GM18907 (cell line): ENCODE data around the gene GCSH.
A peak's percentile ranks its signal among the peaks of the same experiment; 100 is the strongest.
"Not testable (repeated sequence)": the region's sequence is repeated elsewhere in the genome, so short reads cannot be mapped to it uniquely, and the experiment has no call there.

ENCODE experiments used
- ATAC-seq: cut with Tn5 transposase; IDR thresholded peaks from one replicate; pipeline ENCODE4 v1.9.1; 2021; ENCODE audit warnings: mild to moderate bottlenecking, moderate library complexity; ENCODE audit not compliant: unreplicated experiment

GCSH gene

GRCh38 chr16:81095953-81096714, at the start of gene GCSH:
GCSH (minus strand) TSS chr16:81096395; CDS start chr16:81096278, 117 bp downstream.
- ATAC-seq = peak; percentile 98

GRCh38 chr16:81143921-81144471, 47.8 kb upstream of the GCSH start:
- ATAC-seq = no peak

- ATAC-seq = no peak
Observed at GRCh38 chr16:81142864-81143263, 46.7 kb upstream of the GCSH start.

- no peak for ATAC-seq
Observed at GRCh38 chr16:81140930-81141780, 45.0 kb upstream of the GCSH start.

- no peak for ATAC-seq
Observed at GRCh38 chr16:81138831-81139557, 42.8 kb upstream of the GCSH start.

DNA sequence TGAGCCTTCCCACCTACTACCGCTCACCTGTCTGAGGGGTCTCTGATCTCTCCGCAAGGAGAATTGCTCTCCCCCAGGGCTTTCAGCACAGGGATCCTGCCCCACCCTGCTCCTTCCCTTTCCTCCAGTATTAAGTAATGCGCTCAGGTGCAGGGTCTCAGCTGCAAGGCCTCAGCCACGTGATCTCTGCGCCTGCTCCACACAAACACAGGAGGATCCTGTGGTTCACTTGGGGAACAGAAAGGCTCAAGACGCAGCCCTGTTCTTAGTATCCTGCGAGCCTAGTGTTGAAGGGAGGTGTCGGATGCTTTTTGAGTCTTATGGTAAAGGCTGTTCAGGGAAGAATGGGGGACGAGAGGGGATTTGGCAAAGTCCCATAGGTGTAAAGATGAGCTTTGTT, 41.6 kb upstream of the GCSH start:
- ATAC-seq = no peak

GRCh38 chr16:81136390-81137335, 40.5 kb upstream of the GCSH start:
- no peak for ATAC-seq

- no peak for ATAC-seq
Observed at GRCh38 chr16:81130126-81130525, 33.9 kb upstream of the GCSH start.

- ATAC-seq = no peak
Observed at GRCh38 chr16:81128726-81129524, 32.7 kb upstream of the GCSH start.

DNA sequence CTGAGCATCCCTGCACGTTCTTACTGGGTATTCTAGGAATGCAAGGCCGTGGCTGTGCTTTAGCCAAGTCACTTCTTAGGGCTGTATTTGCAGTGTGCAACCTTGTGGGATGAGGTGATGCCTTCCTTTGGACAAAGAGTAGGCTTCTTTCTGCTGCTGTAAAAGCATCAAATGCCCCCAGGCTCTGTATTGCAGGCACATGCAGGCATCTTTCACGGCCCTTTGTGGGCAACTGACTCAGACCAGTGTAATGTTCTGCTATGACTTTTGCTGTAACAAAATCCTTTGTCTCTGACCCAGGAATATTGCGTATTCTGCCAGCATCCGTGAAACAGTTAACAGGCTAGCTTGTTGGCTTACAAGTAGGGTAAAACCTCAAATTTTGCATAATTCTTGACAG, 30.9 kb upstream of the GCSH start:
- no peak for ATAC-seq

- no peak for ATAC-seq
Observed at GRCh38 chr16:81123092-81123852, 27.1 kb upstream of the GCSH start.

DNA sequence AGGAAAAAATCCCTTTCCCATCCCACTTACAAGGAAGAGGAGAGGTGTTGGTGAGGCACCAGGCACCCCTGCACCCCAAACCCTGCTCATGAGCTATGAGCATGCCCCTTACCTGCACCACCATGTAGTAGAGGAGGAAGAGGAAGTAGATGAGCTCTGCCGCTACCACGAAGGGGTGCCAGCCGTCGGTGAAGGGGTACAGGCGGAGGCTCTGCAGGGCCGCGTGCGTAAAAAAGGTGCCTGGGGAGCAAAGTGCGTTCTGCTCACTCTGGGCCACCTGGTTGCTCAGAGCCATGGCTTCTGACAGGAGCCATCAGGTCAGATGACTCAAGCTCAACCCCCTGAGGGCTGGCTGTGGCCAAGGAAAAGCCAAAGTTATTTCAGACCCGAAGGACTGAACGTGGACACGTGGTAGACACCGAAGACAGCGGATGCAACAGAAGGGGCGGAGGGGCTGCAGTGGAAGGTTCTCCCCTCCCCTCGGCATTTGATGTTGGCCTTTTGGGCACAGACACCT, 25.3 kb upstream of the GCSH start:
- ATAC-seq = no peak

DNA sequence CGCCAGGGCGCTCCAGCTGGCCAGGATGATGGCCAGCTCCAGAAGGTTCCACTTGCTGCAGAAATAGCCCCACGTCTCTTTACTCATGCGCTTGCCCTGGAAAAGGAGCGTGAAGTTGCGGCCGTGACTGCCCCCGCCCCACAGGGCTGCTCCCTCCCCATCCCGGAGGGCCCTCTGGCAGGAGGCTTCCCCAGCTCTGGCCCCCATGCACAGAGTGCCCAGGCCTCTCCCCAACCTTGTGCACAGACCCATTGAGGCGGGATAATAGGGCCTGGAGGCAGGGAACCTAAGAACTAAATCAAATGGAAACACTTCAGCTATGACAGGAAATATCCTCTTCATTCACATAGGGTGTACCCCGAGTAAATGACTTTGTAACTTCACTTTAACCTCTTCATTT, 21.2 kb upstream of the GCSH start:
- no peak for ATAC-seq

GRCh38 chr16:81116285-81116684, 20.1 kb upstream of the GCSH start:
- ATAC-seq = no peak

GRCh38 chr16:81112453-81112852, 16.3 kb upstream of the GCSH start:
- ATAC-seq = no peak

- not testable (repeated sequence) for ATAC-seq
Observed at GRCh38 chr16:81109274-81109673, 13.1 kb upstream of the GCSH start.

GRCh38 chr16:81107511-81107910, 11.3 kb upstream of the GCSH start:
- ATAC-seq = no peak

GRCh38 chr16:81106826-81107503, 10.8 kb upstream of the GCSH start:
- no peak for ATAC-seq
